Activated T-cell treated with anti-CD3 and anti-CD28 coated beads, Interleukin-2, amount 50 U/mL, for 72 hours (primary cell): ENCODE measurements around the gene EHD4. TPM values are rescaled to one million over a fixed set of nuclear protein-coding genes. Genes with fewer than 3 reads are reported as not detected.
A peak's percentile ranks its signal among the peaks of the same experiment; 100 is the strongest.

ENCODE experiments used
- ATAC-seq, 2 donors: fragments of 150-1000 bp; cut with Tn5 transposase; replicated peaks in 1 of 2; 2 replicates each; pipeline ENCODE4 v1.10.0; 2021; ENCODE audit warnings: moderate library complexity in 2 of 2, mild to moderate bottlenecking in 1 of 2
- DNase-seq, 2 donors: peaks; one replicate each; pipeline ENCODE4 v3.0.0; 2021 to 2022; ENCODE audit warnings: mixed read lengths in 1 of 2
- H3K27ac Mint-ChIP-seq: one replicate; pipeline ENCODE4 v1.8.0; 2022; ENCODE audit warnings: mild to moderate bottlenecking, moderate library complexity, mixed read lengths
- H3K27me3 Mint-ChIP-seq: one replicate; pipeline ENCODE4 v1.8.0; 2022; ENCODE audit warnings: low read depth, mixed read lengths
- H3K36me3 Mint-ChIP-seq, 2 donors: one replicate each; pipeline ENCODE4 v1.8.0; 2022; ENCODE audit warnings: mixed read lengths in 2 of 2, mild to moderate bottlenecking in 1 of 2; ENCODE audit not compliant: insufficient read depth in 2 of 2
- H3K4me1 Mint-ChIP-seq: one replicate; pipeline ENCODE4 v1.8.0; 2022; ENCODE audit warnings: low read depth, mixed read lengths
- H3K4me3 Mint-ChIP-seq, 2 donors: one replicate each; pipeline ENCODE4 v1.8.0; 2022; ENCODE audit warnings: mild to moderate bottlenecking in 2 of 2, mixed read lengths in 2 of 2, moderate library complexity in 2 of 2
- H3K9me3 Mint-ChIP-seq, 2 donors: one replicate each; pipeline ENCODE4 v1.8.0; 2022; ENCODE audit warnings: mixed read lengths in 2 of 2
- total RNA-seq, 2 donors: library from RNA; stranded (reverse); gene quantifications; one replicate each; pipeline ENCODE4 v1.2.3, GENCODE V29; 2022

EHD4 gene
- total RNA-seq, 2 donors from 2014 or later = 22.6 to 32.7 TPM

DNA sequence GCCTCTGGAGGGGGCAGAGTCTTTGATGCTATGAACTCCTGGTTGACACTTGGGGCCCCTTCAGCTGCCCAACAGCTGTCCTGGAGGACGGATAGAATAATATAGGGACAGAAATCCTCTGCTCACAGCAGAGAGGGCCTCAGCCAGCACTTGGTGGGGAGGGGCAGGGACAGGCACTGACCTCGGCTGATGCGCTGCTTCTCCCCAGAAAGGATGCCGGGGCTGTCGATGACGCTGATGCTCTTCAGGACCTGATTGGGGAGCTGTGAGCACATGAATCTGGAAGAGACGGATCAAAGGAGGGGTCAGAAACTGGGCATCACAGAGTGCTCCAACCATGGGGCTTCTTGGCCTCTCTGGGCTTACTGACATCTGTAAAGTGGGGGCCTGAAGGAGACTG lies 29.5 kb downstream of the EHD4 start:
- peaks cover 38% of the 10 kb centered on the region for H3K4me1 Mint-ChIP-seq
- ATAC-seq (no peak), DNase-seq (no peak)
- no peaks in the 10 kb centered on the region for H3K9me3 Mint-ChIP-seq
- H3K4me3 Mint-ChIP-seq = no peak overlapping the region
- peak overlapping the region; percentile 7 for H3K27ac Mint-ChIP-seq
- no peaks in the 10 kb centered on the region for H3K27me3 Mint-ChIP-seq
- peaks cover 8 to 9% of the 10 kb centered on the region in 2 donors for H3K36me3 Mint-ChIP-seq

- Mint-ChIP-seq H3K27me3 (no peaks in the 10 kb centered on the region), H3K27ac (no peak overlapping the region), H3K36me3 (peaks cover 8 to 9% of the 10 kb centered on the region in 2 donors), H3K4me1 (peaks cover 44% of the 10 kb centered on the region), H3K4me3 (no peak overlapping the region), H3K9me3 (no peaks in the 10 kb centered on the region)
- ATAC-seq = no peak
- DNase-seq = no peak
Observed at GRCh38 chr15:41941644-41942415, 30.5 kb downstream of the EHD4 start.

DNA sequence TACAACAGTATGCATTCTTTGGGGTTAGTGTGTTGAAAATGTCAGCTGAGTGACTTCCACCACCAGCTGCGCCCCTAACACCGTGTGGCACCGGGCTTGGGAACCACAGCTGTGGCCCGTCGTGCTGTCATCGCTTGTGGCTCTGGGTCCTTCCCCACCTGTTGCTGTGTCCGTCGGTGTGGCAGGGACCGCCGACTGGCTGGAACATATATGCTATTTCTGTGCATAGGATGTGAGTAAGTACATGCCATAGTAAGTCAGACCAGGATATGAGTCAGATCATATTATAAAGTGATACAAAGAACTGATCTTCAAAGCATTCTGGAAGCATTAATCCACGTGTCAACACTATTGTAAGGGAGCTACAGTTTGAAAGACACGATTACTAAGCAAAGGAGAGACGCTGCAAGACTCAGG lies 31.9 kb downstream of the EHD4 start:
- ATAC-seq (peak; percentile 74 to 81), DNase-seq (peak; percentile 73 to 80)
- Mint-ChIP-seq H3K27ac (peak overlapping the region; percentile 51), H3K4me3 (peak overlapping the region; percentile 13 to 55), H3K27me3 (no peaks in the 10 kb centered on the region), H3K9me3 (no peaks in the 10 kb centered on the region), H3K4me1 (peaks cover 58% of the 10 kb centered on the region), H3K36me3 (peaks cover 8 to 10% of the 10 kb centered on the region in 2 donors)

GRCh38 chr15:41939986-41940385 lies 32.4 kb downstream of the EHD4 start:
- H3K27me3 Mint-ChIP-seq = no peaks in the 10 kb centered on the region
- H3K27ac Mint-ChIP-seq = peak overlapping the region; percentile 51
- H3K36me3 Mint-ChIP-seq = peaks cover 8 to 10% of the 10 kb centered on the region in 2 donors
- H3K4me3 Mint-ChIP-seq = peak overlapping the region in 1 of 2 donors; percentile 55
- no peak for DNase-seq
- H3K9me3 Mint-ChIP-seq = no peaks in the 10 kb centered on the region
- ATAC-seq = no peak
- H3K4me1 Mint-ChIP-seq = peaks cover 62% of the 10 kb centered on the region

DNA sequence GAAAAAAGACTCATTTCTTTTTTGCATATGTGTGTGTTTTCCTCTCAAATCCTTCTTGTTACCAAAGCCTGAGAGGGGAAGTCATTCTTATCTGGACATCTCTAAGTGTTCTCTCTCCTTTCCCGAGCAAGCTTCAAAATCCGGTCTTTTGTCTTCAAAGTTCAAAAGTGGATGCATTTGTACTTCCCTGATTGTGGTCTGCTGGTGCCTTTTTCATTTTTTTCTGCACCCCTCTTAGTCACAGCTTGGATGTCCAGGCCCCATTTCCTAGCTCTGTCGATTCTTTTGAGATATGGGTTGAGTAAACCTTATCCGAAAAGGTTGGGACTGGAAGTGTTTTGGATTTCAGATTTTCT lies 34.8 kb downstream of the EHD4 start:
- no peak for ATAC-seq
- no peaks in the 10 kb centered on the region for H3K9me3 Mint-ChIP-seq

DNA sequence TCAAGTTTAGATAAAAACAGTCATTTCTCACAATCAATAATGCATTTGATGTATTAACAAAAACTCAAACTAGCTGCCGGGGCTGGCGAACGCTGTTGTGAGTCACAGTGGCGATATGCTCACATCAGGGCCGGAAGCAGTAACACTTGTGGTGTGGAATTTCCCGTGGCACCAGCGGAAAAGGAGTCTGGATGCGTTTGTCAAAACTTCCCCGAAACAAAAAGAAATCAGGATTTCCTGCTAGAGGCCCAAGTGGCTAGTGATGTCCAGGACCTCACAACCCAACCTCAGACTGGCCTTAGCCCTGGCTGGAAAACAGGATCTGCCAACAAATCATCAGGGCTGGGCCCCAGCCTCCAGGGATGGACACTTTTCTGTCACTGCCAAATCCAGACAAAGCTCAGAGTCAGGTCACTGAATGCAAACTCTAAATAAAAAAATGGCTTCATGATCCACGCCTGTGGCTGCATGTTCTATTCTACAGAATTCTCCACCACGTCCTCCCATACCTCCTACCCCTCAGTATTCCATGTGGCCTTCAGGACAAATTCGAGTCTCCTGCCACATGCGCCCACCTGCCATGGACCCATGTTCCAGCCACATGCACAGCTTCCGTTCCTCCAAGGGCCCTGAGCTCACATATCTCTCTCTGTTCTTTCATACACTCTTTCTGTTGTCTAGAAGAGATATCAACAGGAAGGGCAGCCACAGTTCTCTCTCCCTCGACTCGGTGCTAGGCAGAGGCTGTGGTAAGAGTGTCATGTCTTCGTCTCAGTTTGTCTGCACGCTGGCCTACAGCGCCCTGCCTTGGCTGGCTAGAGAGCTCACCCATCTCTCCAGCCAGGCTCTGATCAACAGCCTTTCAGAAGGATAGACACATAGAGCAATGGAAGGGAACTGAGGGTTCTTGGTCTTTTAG lies 35.4 kb downstream of the EHD4 start:
- DNase-seq (peak; percentile 80 to 88), ATAC-seq (peak; percentile 64 to 71)
- H3K27me3 Mint-ChIP-seq = no peaks in the 10 kb centered on the region
- H3K4me3 Mint-ChIP-seq = peak overlapping the region; percentile 76
- H3K9me3 Mint-ChIP-seq = no peaks in the 10 kb centered on the region
- peaks cover 84% of the 10 kb centered on the region for H3K4me1 Mint-ChIP-seq
- peak overlapping the region; percentile 95 for H3K27ac Mint-ChIP-seq
- H3K36me3 Mint-ChIP-seq = peaks cover 4 to 7% of the 10 kb centered on the region in 2 donors

More for the DNA sequence above, 34.8 kb downstream of the EHD4 start:
- Mint-ChIP-seq H3K27me3 (no peaks in the 10 kb centered on the region), H3K36me3 (peaks cover 6 to 8% of the 10 kb centered on the region in 2 donors), H3K4me3 (peak overlapping the region; percentile 76), H3K27ac (peak overlapping the region; percentile 95), H3K4me1 (peaks cover 82% of the 10 kb centered on the region)
- no peak for DNase-seq

- H3K27me3 Mint-ChIP-seq = no peaks in the 10 kb centered on the region
- peak overlapping the region; percentile 95 for H3K27ac Mint-ChIP-seq
- H3K36me3 Mint-ChIP-seq = peaks cover 4 to 7% of the 10 kb centered on the region in 2 donors
Observed at GRCh38 chr15:41936155-41936554, 36.2 kb downstream of the EHD4 start.

GRCh38 chr15:41935566-41936020 lies 36.8 kb downstream of the EHD4 start:
- peaks cover 80% of the 10 kb centered on the region for H3K4me1 Mint-ChIP-seq
- ATAC-seq = peak; percentile 38 to 54
- H3K27me3 Mint-ChIP-seq = no peaks in the 10 kb centered on the region
- H3K9me3 Mint-ChIP-seq = no peaks in the 10 kb centered on the region
- H3K27ac Mint-ChIP-seq = peak overlapping the region; percentile 95
- H3K36me3 Mint-ChIP-seq = peaks cover 2 to 5% of the 10 kb centered on the region in 2 donors
- peak; percentile 44 to 61 for DNase-seq
- H3K4me3 Mint-ChIP-seq = peak overlapping the region; percentile 76

More at GRCh38 chr15:41936155-41936554, 36.2 kb downstream of the EHD4 start:
- DNase-seq = no peak
- no peak for ATAC-seq
- Mint-ChIP-seq H3K4me3 (peak overlapping the region; percentile 76), H3K9me3 (no peaks in the 10 kb centered on the region), H3K4me1 (peaks cover 84% of the 10 kb centered on the region)

DNA sequence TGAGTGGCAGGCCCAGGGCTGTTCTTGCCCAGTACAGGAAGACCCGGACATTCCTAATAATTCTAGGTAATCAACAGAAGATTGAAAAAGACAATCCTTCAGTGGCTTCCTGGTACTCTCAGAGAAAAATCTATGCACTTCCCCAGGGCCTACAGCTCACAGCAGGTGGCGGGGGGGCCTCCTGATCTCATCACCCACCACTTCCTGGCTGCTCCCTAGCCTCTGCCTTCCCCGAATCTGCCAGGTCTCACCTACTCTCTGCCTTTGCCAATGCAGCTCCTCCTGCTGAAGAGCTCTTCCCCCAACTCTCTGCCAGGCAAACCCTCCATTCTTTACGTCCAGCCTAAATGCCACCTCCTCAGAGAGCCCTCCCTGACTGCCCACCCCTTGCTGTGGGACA lies 37.5 kb downstream of the EHD4 start:
- H3K4me1 Mint-ChIP-seq = peaks cover 80% of the 10 kb centered on the region
- H3K27me3 Mint-ChIP-seq = no peaks in the 10 kb centered on the region
- no peaks in the 10 kb centered on the region for H3K9me3 Mint-ChIP-seq
- H3K36me3 Mint-ChIP-seq = peaks cover 1 to 2% of the 10 kb centered on the region in 2 donors
- peak overlapping the region; percentile 95 for H3K27ac Mint-ChIP-seq
- DNase-seq (peak; percentile 73 to 75), ATAC-seq (peak; percentile 37 to 61)
- H3K4me3 Mint-ChIP-seq = peak overlapping the region; percentile 76

DNA sequence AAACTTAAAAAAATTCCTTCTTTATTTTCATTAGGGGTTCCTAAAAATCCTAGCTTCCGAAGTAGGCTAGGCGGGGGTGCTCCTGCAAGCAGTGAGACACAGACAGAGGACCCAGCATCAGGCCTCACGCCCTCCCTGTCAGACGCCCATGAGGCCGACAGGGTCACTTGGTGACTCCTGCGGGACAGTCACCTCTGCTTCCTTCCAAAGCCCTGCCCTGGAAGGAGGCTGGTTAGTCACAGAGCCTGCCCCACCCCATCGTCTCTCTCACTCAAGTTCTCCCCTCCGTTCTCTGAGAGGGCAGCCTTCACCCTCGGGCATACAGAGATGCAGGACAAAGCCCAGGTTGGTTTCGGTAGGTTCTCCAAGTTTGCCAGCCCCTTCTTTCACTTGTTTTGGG lies 38.6 kb downstream of the EHD4 start:
- no peak for DNase-seq
- Mint-ChIP-seq H3K4me3 (peak overlapping the region; percentile 10 to 17), H3K9me3 (no peaks in the 10 kb centered on the region), H3K27me3 (no peaks in the 10 kb centered on the region), H3K36me3 (peaks cover 1 to 2% of the 10 kb centered on the region in 2 donors), H3K4me1 (peaks cover 75% of the 10 kb centered on the region), H3K27ac (peak overlapping the region; percentile 95)
- ATAC-seq = no peak

GRCh38 chr15:41933326-41933725 lies 39.0 kb downstream of the EHD4 start:
- Mint-ChIP-seq H3K4me3 (no peak overlapping the region), H3K9me3 (no peaks in the 10 kb centered on the region), H3K4me1 (peaks cover 72% of the 10 kb centered on the region), H3K27me3 (no peaks in the 10 kb centered on the region), H3K27ac (no peak overlapping the region), H3K36me3 (peaks cover 1 to 2% of the 10 kb centered on the region in 2 donors)
- no peak for DNase-seq
- no peak for ATAC-seq

- DNase-seq (no peak), ATAC-seq (no peak)
- Mint-ChIP-seq H3K36me3 (peaks cover 1 to 2% of the 10 kb centered on the region in 2 donors), H3K4me3 (no peak overlapping the region), H3K9me3 (no peaks in the 10 kb centered on the region), H3K4me1 (peaks cover 71% of the 10 kb centered on the region), H3K27ac (no peak overlapping the region), H3K27me3 (no peaks in the 10 kb centered on the region)
Observed at GRCh38 chr15:41932511-41933289, 39.7 kb downstream of the EHD4 start.
